Measurements from ENCODE around the gene TEX51.

TEX51 gene

GRCh38 chr2:126877041-126877440 lies 21.6 kb upstream of the TEX51 start:
- in situ Hi-C loops (cut with MboI; ENCODE audit: low pct_unique_long_range_greater_than_20kb, low sequenced_read_pairs), result no loop called here
- no peak for DNase-seq

DNA sequence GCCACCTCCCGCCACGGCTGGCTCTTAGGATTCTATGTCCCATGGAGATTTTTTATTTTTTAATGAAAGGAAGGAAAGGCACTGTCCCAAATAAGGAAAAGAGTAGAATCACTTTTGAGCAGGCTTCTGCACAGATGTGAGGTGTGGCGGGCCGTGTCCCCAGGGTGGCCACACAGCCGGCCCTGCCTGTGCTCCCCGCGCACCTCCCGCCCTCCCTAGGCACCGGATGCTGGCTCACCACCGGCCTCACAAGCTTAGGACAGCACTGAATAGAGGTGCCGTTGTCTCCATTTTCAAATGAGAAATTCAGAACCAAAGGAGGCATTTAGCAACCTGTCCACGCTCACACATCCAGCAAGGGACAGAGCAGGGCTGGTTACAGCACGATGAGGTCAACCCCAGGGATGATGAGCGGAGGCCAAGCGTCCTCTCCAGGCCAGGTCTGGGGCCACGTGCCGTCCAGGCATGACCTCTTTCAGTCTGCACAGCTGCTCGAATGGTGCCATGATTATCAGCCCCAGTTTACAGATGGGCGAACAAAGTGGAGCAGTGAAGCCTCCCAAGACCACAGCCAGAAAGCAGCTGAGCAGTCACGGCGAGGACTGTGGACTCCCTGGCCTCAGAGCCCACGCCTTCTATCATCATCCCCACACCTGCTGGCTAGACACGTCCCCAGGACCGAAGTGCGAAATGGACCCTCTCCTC lies 20.7 kb upstream of the TEX51 start:
- in situ Hi-C loops (cut with MboI; ENCODE audit: low pct_unique_long_range_greater_than_20kb, low sequenced_read_pairs), result no loop called here
- no peak for DNase-seq

DNA sequence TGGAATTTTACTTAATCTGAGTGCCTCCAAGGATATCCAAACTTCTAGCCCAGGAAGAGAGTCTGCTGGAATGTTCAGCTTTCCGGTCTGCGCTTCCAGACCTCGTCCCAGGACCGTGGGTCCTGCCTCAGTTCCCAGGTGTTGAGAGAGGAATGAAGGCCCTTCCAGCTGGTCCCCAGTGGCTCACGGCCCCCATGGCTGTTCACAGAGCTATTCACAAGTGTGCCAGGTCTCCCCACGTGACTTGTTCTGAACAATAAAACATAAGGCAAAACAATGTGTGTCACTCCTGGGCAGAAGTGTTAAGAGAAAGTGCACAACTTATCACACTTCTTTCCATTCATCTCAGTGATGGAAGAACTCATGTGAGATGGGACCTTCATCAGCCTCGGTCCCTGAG lies 20.1 kb upstream of the TEX51 start:
- no peak for DNase-seq
- in situ Hi-C loops (cut with MboI; ENCODE audit: low pct_unique_long_range_greater_than_20kb, low sequenced_read_pairs), result no loop called here

GRCh38 chr2:126879348-126880298 lies 19.1 kb upstream of the TEX51 start:
- in situ Hi-C loops (cut with MboI; ENCODE audit: low pct_unique_long_range_greater_than_20kb, low sequenced_read_pairs), result no loop called here

GRCh38 chr2:126880324-126880723 lies 18.4 kb upstream of the TEX51 start:
- no peak for DNase-seq

More at GRCh38 chr2:126879348-126880298, 19.1 kb upstream of the TEX51 start:
- no peak for DNase-seq

GRCh38 chr2:126880817-126881216 lies 17.9 kb upstream of the TEX51 start:
- in situ Hi-C loops (cut with MboI; ENCODE audit: low pct_unique_long_range_greater_than_20kb, low sequenced_read_pairs), result no loop called here

More at GRCh38 chr2:126880324-126880723, 18.4 kb upstream of the TEX51 start:
- in situ Hi-C loops (cut with MboI; ENCODE audit: low pct_unique_long_range_greater_than_20kb, low sequenced_read_pairs), result no loop called here

GRCh38 chr2:126881591-126881990 lies 17.1 kb upstream of the TEX51 start:
- in situ Hi-C loops (cut with MboI; ENCODE audit: low pct_unique_long_range_greater_than_20kb, low sequenced_read_pairs), result no loop called here
- no peak for DNase-seq

More at GRCh38 chr2:126880817-126881216, 17.9 kb upstream of the TEX51 start:
- DNase-seq, result no peak

DNA sequence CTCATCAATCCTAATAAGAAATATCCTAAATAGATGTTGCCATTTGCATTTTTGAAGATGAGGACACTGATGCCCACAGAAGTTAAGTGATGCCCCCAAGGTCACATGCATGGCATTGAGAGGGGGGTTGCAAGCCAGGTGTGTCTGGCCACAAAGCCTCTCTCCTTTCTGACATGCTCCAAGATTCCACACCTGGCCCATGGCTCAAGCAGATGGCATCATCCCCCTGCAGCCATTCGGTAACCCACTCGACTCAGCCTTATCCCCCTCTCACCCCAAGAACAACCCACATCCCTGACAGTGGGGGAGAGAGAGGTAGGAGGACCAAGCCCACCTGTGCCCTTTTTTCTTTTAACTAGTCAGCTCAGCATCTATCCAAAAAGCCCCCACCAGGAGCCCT lies 16.5 kb upstream of the TEX51 start:
- no peak for DNase-seq
- in situ Hi-C loops (cut with MboI; ENCODE audit: low pct_unique_long_range_greater_than_20kb, low sequenced_read_pairs), result no loop called here

- in situ Hi-C loops (cut with MboI; ENCODE audit: low pct_unique_long_range_greater_than_20kb, low sequenced_read_pairs), result no loop called here
- DNase-seq, result no peak
These were observed 15.7 kb upstream of the TEX51 start for GRCh38 chr2:126882736-126883665.

- no peak for DNase-seq
- in situ Hi-C loops (cut with MboI; ENCODE audit: low pct_unique_long_range_greater_than_20kb, low sequenced_read_pairs), result no loop called here
These were observed 15.0 kb upstream of the TEX51 start for GRCh38 chr2:126883666-126884040.

DNA sequence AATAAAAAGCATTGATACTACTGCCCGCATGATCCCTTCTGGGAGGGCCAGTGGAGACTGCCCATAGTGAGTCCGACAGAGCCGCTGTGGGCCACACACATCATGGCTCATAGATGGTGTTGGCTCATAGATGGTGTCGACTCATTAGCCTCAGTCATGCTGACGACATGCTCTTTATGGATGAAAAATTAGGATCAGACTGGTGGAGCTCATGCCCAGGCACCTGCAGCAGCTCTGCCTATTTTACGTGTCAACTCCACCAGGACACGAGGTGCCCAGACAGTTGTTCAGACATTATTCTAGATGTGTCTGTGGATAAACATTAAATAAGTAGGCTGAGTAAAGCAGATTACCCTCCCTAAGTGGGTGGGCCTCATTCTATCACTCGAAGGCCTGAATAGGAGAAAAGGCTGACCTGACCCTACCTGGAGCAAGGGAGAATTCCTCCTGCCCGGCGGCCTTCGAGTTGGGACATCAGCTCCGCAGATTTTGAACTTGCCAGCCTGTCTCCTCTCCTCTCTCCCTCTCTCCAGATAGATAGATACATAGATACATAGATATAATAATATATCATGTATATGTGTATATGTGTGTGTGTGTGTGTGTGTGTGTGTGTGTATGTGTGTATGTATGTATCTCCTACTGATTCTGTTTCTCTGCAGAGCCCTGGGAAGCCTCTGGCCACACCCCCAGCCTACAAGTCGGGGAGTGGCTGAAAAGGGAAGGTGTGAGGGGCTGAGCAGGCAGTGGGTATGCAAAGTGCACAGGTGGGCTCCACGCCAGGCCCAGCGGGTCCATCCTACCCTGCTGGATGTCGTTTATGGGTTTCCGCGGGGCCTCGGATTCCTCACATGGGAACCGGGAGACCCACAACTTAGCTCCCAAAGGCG lies 13.6 kb upstream of the TEX51 start:
- DNase-seq, result no peak
- in situ Hi-C loops (cut with MboI; ENCODE audit: low pct_unique_long_range_greater_than_20kb, low sequenced_read_pairs), result no loop called here

- no peak for DNase-seq
These were observed 12.9 kb upstream of the TEX51 start for GRCh38 chr2:126885751-126886210.

GRCh38 chr2:126886211-126886915 lies 12.3 kb upstream of the TEX51 start:
- in situ Hi-C loops (cut with MboI; ENCODE audit: low pct_unique_long_range_greater_than_20kb, low sequenced_read_pairs), result no loop called here
- peak; percentile 62 for DNase-seq

More at GRCh38 chr2:126885751-126886210, 12.9 kb upstream of the TEX51 start:
- in situ Hi-C loops (cut with MboI; ENCODE audit: low pct_unique_long_range_greater_than_20kb, low sequenced_read_pairs), result no loop called here

- DNase-seq, result no peak
- in situ Hi-C loops (cut with MboI; ENCODE audit: low pct_unique_long_range_greater_than_20kb, low sequenced_read_pairs), result no loop called here
These were observed 11.8 kb upstream of the TEX51 start for GRCh38 chr2:126886916-126887280.

GRCh38 chr2:126887506-126887905 lies 11.2 kb upstream of the TEX51 start:
- DNase-seq, result no peak
- in situ Hi-C loops (cut with MboI; ENCODE audit: low pct_unique_long_range_greater_than_20kb, low sequenced_read_pairs), result no loop called here

GRCh38 chr2:126888046-126888445 lies 10.6 kb upstream of the TEX51 start:
- in situ Hi-C loops (cut with MboI; ENCODE audit: low pct_unique_long_range_greater_than_20kb, low sequenced_read_pairs), result no loop called here

GRCh38 chr2:126889071-126889470 lies 9.6 kb upstream of the TEX51 start:
- DNase-seq, result no peak
- in situ Hi-C loops (cut with MboI; ENCODE audit: low pct_unique_long_range_greater_than_20kb, low sequenced_read_pairs), result no loop called here

More at GRCh38 chr2:126888046-126888445, 10.6 kb upstream of the TEX51 start:
- no peak for DNase-seq

Data from KBM-7 (cell line).